ENCODE data around the gene SCLT1.

Gene SCLT1

DNA sequence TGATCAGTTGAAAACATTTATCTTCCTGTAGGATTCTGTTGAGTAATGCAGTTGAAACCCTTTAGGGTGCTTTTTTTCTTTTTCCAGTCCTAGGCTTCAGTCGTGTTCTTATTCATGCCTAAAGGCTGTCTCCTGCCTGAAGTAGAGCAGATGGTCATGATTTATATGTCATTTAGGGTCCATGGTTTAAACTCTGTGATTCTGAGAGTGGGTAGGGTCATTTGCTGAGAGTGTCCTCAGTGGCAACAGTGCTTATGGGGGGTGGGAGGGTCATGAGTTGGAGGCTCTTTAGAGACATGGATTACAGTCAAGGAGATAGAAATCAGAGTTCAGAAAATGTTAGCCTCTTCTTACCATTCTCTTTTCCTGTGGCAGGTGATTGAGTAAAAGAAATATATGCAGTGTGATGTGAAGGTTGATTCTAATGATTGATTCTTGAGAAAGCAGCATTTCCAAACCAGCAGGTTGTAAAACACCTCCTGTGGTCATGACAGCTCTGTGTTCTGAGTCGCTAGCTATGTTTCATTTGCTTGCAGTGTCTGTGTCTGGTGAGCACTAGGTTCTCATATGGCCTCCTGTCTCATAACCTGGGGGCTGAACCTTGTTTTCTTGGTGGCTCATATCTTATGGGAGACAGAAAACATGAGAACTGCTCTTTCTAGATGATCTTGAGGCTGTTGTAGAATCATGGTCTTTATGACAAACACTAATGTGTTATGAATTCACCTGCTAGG is 223.4 kb downstream of the SCLT1 start:
- no peak for DNase-seq (ENCODE audit: low read depth)

DNA sequence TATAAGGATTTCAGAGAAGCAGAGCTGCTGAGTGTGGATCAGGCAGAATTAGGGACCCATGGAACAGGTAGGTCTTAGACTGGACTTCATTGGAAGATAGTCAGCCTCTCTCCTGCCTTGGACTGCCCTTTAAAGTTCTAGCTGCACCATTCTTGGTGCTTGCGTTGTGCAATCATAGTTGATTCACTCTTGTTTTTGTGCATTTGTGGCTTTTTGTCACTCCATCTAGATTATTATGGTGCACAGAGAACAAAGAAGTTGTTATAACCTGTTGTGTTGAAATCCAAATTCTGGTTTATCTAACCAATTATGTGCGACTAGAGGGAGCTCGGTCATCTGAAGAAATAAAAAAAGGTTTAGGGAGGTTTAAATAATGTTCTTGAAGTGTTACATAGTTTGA is 224.6 kb downstream of the SCLT1 start:
- DNase-seq (ENCODE audit: low read depth): no peak

DNA sequence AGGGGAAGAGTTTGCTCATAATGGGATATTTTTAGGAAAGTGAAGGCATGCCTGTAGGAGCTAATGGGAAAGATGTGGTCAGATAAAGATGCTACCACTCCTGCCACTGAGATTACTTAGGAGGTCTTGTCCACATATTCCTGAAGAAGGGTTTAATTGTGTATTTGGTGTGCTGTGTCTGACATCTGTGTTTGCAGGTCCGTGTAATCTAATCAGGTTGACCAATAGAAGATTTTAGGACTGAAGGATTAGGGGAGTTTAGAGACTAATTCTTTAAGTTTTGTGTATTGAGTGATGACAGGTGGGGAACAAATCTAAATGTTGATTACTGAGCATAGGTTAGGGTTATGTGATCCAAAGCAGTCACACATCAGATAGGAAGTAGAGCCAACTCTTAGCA is 226.6 kb downstream of the SCLT1 start:
- DNase-seq (ENCODE audit: low read depth): no peak

DNA sequence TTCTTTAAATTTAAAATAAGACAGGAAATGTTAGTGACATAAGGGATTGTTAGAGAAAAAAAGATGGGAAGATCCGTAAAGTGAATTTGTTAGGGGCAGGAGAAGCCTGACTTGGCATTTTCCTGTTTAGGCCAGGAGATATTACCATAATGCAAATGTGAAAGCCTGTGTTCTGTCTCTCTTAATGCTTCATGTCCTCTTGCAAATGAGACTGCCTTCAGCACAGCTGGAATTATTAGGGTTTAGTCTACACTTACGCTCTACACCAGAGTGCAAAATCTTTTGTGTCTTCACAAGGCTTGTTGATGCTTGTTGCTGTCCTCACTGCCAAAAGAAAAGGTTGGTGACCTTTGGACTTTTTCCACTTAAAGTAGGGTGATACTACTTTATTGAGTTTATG is 227.1 kb downstream of the SCLT1 start:
- DNase-seq (ENCODE audit: low read depth): no peak

DNA sequence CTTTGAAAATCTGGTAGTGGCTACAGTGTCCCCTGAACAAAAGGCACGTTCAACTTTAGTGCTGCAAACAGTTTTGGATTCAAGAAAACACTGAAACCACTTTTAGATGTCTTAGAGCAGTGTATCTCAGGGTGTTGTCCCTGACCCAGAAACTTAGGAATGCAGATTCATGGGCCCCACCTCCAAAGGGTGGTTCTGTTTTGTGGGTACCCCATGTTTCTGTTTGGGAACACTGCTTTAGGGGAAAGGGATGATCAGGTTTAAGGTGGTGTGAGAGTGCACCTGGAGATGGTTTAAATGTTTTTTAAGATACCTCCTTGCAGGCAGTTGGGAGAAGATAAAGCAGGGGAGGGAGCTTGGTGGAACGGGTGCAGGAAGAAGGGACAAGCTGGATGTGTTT is 228.2 kb downstream of the SCLT1 start:
- DNase-seq (ENCODE audit: low read depth): no peak

DNA sequence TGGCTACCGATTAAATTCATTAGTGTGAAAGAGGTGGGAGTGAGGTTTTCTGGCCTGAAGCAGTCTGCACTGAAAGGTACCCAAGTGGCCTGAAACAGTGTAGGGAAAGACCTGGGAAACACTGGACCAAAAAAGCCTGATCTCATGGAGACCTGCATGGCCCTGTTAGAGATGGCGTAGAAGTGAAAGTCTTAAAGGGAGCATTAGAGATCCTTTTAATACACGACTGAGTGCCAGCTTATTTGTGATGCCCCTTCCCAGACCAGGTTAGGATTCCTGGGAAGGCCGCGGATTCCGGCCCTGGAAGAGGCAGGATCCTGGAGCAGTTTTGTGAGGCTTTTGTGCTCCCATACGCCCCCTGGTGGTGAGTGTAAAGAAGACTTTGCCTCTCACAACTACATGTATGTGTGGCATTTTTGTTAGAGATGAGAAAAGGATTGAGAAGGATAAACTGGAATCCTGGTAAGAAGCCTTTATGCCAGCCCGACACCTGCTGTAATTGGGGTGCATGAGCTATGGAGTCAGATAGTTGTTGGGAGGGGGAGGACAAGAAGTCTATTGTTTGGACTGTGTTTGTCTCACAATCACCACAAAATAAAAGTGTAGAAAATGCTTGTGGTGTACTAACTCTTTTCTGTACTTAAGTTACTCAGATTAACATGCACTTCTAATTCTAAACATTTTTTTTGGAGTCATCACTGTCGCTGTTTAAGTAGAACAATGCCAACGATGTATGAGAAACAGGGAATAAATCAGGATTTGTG is 229.8 kb downstream of the SCLT1 start:
- DNase-seq (ENCODE audit: low read depth): peak; percentile 30

DNA sequence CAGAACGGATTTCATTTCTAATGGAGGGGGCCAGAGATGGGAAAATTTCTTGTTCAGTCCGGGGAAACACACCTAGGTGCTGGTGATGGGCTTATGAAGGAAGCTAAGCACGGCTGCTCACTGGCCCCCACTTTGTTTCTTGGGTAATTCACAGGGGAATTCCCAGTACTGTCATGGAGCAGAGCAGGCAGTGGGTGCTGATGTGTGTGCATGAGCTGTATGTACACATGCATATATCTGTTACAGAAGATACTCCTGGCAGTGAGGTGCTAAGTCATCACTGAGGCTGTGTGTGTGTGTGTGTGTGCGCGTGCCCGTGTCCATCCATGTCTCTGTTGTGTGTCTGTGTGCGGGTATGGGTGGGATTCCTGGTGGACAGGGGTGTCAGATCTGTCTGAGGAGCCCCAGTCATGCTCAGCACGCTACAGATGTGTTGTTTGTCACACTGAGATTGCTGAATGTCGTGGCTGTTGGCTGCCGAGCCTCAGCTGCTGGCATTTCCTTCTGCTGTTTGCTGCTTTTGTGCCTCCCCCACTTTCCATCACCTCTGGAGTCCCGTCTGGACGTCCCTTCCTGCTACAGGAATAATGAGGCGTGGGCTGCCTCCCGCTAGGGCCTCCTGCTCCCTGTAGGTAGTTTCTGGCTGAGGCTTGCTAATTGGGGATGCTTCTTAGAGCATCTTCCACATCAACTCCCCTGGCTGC is 230.6 kb downstream of the SCLT1 start:
- DNase-seq (ENCODE audit: low read depth): no peak

DNA sequence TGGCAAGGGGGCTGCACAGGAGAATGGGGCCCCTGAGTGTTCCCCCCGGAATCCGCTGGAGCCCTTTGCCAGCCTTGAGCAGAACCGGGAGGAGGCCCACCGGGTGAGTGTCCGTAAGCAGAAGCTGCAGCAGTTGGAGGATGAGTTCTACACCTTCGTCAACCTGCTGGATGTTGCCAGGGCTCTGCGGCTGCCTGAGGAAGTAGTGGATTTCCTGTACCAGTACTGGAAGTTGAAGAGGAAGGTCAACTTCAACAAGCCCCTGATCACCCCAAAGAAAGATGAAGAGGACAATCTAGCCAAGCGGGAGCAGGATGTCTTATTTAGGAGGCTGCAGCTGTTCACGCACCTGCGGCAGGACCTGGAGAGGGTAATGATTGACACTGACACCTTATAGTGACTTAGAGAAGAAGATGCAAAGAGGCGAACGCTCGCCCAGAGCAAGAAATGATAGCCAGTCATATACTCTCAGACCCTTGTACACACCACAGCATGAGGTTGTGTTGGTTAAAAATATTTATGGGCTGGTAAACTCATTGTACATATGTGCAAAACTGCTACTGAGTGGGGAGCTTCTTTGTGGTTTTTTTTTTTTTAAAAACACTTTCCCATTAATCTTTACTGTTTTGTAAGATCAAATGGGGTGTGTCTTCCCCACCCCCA is 231.4 kb downstream of the SCLT1 start:
- DNase-seq (ENCODE audit: low read depth): no peak

DNA sequence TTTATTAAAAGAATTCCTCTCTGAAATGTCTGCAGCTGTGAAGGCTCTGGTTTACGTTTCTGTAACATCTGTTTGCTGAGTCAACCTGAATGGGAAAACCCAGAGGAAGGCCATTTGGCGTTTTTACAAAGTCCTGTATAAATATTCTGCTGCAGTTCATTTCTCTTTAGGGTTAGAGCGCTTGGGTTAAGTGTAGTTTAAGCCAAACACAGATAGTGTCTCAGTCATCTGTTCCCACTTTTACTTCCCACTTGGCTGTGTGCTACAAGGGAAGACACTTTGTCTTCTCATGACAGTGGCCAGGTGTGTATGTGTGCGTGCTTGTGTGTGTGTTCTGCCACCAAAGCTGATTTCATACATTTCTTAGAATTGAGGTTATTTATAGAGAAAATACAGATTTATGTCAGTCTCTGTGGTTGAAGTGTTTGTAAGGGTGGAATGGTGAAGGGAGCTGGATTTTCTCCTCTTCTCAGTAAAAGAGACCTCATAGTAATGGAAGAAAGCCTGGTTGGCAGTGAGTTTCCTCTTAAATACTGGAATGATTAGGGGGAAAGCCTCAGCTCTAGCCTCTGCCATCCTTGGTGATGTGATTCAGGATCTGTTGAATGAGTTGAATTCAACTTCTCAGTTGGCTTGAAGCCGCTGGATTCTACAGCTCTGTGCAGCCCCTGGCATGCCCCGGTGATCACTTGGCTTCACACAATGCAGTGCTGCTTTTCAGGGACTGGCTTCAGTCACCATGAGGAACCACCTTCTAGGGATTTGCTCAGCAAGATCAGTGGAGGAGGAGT is 233.3 kb downstream of the SCLT1 start:
- DNase-seq (ENCODE audit: low read depth): no peak

DNA sequence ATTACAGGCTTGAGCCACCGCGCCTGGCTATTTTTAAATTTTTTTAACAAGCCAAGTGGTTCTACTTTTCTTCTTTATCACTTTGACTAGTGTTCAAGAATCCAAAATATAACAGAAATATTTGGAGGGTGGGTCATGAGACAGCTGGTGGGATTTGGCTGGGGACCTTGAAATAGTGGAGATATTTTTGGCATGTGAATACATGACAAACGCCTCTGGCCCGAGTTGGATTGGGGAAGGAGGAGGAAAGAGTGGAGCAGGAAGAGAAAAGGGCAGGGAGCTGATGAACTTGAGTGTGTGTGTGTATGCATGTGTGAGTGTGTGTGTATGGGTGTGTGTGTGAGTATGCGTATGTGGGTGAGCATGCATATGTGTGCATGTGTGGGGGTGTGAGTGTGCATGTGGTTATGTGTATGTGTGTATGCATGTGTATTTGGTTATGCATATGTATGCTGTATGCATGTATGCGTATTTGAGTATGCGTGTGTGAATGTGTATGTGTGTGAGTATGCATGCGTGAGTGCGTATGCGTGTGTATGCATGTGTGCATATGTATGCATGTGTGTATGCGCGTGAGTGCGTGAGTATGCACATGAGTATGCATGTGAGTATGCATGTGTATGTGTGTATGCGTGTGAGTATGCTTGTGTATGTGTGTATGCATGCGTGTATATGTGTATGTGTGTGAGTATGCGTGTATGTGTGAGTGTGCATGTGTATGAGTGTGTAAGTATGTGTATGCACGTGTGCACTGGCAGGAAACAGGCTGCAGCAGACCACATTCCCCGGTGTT is 234.3 kb downstream of the SCLT1 start:
- no peak for DNase-seq (ENCODE audit: low read depth)

DNA sequence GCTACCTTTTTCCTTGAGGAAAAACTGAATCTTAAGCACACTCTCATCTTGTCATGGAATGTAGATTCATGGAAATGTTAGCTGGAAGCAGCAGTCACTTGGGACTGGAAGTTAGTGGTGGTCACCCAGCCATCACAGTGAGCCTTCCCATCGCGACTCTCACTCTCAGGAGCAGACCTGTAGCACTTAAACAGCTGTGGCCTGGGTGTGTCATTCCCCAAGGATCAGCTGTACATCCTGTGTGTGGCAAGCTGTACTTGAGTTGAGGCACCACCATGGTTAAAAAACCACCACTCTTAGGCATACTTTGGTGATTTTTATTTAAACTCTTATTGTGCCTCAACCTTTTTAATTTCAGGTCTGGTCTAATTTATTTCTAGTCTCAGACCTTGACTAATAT is 237.1 kb downstream of the SCLT1 start:
- DNase-seq (ENCODE audit: low read depth): no peak

DNA sequence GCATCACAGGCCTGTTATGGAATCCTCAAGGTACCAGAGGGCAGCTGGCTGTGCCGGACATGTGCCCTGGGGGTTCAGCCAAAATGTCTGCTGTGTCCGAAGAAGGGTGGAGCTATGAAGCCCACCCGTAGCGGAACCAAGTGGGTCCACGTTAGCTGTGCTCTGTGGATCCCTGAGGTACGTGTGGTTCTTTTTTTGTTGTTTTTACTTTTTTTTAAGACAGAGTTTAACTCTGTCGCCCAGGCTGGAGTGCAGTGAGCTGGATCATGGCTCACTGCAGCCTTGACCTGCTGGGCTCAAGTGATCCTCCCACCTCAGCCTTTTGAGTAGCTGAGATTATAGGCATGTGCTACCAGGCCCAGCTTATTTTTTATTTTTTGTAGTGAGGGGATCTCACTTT is 237.7 kb downstream of the SCLT1 start:
- DNase-seq (ENCODE audit: low read depth): no peak

DNA sequence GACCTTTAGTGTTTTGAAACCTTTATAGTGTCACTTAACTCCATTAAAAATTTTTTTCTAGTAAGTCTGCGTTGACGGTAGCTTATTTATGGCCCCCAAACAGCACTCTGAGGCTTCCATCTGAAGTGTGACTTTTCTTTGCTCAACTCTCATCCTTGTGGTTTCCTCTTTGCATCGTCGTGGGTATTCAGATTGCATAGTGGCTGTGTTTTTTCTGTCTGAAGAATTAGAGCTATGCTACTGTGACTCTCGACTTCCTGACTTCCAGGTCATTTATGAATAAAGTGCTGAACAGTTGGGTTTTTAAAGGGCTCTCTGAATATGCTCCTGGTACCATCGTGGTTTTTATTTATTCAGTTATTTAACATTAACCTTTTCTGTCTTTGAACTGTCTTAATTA is 238.9 kb downstream of the SCLT1 start:
- no peak for DNase-seq (ENCODE audit: low read depth)

DNA sequence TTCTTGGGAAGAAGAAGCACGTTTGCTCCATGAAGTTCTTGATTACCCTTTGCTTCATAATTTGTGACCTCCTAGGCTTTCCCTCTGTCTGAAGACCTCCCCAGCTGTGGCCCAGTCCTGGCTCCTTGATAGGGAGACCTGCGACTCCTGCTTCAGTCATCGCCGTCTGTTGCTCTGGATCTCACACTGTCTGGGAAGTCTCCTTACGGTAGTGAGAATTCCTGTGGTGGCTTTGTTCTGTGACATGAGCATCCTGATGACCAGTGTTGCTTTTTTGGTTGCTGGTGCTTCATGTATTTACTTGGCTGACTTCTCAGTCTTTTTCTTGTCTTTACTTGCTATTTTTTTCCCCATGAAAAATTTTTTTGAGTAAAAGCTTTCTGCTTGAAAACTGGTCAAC is 239.6 kb downstream of the SCLT1 start:
- DNase-seq (ENCODE audit: low read depth): no peak

DNA sequence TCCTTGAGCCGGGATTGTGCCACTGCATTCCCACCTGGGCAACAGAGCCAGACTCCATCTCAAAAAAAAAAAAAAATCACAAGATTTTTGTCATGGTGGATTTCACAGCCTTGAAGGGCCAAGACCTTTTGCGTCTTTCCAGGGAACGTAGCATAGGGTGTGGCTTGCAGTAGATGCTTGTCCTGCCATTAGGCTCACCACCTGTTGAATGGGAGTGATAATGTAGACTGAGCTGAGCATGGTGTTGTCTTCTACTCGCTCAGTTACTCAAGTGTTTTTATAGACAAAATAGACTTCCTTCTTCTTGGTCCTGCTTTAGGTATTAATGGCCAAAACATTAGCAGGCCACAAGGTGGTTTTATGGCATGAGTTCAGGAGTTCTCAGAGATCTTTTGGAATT is 243.1 kb downstream of the SCLT1 start:
- no peak for DNase-seq (ENCODE audit: low read depth)

DNA sequence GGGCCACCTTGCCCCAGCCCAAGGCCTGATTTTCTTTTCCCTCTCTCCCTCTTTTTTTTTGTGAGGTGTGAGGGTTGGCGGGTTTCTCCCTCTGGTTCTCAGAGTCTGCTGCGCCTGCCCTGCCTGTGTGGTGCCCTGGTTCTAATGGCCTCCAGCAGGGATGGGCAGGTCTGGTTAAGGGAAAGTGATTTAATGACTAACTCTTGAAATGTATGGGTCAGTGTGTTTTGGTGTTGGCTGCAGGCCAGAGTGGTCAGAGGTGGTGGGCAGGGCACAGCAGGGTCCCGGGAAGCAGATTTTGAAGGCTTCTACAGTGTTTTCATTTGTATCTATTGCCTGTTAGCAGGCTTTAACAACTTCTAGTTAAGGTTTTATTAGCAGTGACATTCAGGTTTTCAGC is 244.9 kb downstream of the SCLT1 start:
- DNase-seq (ENCODE audit: low read depth): no peak

DNA sequence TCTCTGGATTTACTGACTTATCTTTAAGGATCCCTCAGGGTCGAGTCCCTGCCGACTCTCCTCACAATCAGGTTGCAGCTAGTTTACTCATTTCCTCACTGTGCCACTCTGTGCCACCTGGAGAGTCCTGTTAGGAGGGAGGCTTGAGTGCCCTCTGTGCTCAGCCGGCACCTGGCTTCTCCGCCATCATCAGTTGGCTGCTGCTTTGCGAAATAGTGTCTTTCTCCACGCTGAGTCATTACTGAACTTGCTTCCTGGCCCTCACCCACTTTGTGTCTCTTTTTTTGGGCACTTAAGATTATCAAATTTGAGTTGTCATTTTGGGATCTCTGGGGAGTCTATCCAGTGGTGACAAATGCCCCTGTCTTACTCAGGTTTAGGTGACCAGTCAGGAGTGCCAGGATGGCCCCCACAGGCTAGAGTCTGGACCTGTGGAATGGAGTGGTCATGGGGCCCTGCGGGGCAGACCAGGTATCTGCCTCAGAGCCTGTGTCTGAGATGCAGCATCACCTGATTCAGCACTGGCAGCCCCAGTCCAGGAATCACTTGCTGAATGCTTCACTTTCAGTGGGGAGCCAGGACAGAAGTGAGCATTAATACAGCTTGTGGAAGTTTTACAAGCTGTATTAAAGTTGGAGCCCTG is 246.1 kb downstream of the SCLT1 start:
- DNase-seq (ENCODE audit: low read depth): no peak

DNA sequence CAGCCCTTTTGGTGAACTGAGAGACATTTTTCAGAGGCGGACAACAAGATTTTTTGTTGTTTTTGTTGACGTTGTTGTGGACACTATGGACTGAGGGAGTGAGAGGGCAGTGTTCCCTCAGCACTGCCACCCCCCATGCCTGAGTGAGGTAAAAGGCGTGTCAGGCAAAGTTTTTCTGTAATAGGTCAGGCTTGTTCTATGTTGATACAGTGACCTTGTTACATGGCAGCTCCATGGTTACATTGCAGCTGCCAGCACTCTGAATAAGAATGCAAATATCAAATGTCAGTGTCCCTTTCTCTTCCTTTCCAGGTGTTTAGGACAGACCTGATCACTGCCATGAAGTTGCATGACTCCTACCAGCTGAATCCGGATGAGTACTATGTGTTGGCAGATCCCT is 247.3 kb downstream of the SCLT1 start:
- DNase-seq (ENCODE audit: low read depth): no peak

DNA sequence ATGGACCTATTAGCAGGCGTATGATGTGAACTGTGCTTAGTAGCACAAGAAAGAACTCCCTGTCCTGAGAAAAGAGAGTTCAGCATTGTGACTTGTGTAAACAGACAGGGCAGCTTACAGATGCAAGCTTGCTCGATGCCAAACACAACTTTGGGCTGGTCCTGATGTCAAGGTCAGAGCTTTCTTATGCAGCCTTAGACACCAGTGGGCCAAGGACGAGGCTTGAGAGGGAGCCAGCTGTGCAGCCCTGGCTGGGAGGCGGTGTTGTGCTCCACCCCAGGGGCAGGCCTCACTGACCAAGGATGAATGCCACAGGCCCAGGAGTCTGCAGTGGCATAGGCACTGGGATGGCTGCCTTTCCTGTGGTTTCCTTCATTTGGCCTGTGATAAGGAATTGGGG is 248.4 kb downstream of the SCLT1 start:
- DNase-seq (ENCODE audit: low read depth): no peak

DNA sequence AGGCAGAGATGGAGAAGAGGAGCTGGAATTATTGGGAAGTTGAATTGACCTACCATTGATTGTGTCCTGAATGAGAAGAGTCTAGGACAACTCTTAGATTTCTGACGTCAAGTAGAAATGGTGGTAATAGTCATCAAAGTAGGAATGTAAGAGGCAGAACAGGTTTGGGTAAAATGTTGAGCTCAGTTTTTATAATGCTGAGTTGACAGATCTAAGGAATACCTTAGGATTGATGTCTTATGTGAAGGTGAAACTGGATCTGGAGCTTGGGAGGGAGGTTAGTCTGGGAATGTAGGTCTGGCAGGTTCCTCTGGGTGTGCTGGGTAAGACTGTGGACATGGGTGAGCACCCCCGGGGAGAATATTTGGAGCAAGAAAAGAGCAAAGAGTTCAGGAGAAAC is 251.9 kb downstream of the SCLT1 start:
- no peak for DNase-seq (ENCODE audit: low read depth)

Measured in activated T-helper 1 cell treated with Interleukin-2 at 50 U/mL for 16 hours (primary cell).